Neural progenitor cell (in vitro differentiated cells): ENCODE data around the gene DISC1.

Experiments
- CTCF ChIP-seq: fragments of 200-600 bp; sonication (generic); IDR thresholded peaks from 2 replicates; pipeline ENCODE4 v1.5.1; 2017; ENCODE audit warnings: antibody characterized with exemption, mild to moderate bottlenecking
- EZH2 ChIP-seq: fragments of 200-600 bp; sonication (generic); IDR thresholded peaks from 2 replicates; pipeline ENCODE4 v1.6.1; 2017; ENCODE audit warnings: antibody characterized with exemption, mild to moderate bottlenecking, moderate library complexity

DNA sequence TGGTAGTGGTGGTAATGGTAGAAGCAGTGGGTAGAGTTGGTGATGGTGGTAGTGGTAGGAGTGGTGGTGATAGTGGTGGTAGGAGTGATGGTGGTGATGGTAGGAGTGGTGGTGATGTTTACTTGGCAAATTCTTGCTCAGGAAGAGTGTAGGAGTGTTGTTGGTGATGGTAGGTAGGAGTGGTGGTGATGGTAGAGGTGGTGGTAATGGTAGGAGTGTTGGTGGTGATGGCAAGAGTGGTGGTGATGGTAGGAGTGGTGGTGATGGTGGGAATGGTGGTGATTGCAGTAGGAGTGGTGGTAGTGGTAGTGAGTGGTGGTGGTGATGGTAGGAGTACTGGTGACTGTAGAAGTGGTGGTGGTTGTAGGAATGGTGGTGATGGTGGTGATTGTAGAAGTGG, 106.5 kb downstream of the DISC1 start:
- TF ChIP-seq EZH2 (no peak), CTCF (no peak)
